ENCODE results near the gene MT4. TPM values are rescaled to one million over a fixed set of nuclear protein-coding genes. Genes with fewer than 3 reads are reported as not detected.

The MT4 gene
- total RNA-seq, 1 experiment from 2014 or later, result not detected

DNA sequence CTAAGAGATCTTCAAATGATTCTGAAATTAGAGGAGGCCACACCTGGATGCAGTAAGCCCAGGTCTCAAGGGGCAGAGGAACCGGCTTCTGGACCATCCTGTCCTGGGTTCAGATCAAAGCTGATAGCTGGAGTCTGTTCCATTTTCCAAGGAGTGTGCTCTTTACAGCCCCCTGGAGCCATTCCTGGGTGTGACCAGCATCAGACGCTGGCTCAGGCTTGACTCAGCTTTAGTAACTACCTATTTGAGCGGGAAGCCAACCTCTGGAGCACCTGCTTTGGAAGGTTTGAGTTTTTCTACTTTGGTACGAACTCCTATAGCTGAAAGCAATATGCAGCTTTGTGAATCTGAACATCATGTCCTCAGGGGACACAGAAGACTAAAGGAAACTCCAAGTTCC lies 32.2 kb upstream of the MT4 start (continued):
- TF ChIP-seq, protein P1, sequence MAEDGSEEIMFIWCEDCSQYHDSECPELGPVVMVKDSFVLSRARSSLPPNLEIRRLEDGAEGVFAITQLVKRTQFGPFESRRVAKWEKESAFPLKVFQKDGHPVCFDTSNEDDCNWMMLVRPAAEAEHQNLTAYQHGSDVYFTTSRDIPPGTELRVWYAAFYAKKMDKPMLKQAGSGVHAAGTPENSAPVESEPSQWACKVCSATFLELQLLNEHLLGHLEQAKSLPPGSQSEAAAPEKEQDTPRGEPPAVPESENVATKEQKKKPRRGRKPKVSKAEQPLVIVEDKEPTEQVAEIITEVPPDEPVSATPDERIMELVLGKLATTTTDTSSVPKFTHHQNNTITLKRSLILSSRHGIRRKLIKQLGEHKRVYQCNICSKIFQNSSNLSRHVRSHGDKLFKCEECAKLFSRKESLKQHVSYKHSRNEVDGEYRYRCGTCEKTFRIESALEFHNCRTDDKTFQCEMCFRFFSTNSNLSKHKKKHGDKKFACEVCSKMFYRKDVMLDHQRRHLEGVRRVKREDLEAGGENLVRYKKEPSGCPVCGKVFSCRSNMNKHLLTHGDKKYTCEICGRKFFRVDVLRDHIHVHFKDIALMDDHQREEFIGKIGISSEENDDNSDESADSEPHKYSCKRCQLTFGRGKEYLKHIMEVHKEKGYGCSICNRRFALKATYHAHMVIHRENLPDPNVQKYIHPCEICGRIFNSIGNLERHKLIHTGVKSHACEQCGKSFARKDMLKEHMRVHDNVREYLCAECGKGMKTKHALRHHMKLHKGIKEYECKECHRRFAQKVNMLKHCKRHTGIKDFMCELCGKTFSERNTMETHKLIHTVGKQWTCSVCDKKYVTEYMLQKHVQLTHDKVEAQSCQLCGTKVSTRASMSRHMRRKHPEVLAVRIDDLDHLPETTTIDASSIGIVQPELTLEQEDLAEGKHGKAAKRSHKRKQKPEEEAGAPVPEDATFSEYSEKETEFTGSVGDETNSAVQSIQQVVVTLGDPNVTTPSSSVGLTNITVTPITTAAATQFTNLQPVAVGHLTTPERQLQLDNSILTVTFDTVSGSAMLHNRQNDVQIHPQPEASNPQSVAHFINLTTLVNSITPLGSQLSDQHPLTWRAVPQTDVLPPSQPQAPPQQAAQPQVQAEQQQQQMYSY (CRISPR knock-in tag; IDR thresholded peaks at IDR 0.05), result no peak
- no peak for TF ChIP-seq ZNF121 (CRISPR knock-in tag; IDR thresholded peaks at IDR 0.05)
- no peak for TF ChIP-seq CBFB (CRISPR knock-in tag; IDR thresholded peaks at IDR 0.05; ENCODE audit: low read depth)
- TF ChIP-seq, protein P2, sequence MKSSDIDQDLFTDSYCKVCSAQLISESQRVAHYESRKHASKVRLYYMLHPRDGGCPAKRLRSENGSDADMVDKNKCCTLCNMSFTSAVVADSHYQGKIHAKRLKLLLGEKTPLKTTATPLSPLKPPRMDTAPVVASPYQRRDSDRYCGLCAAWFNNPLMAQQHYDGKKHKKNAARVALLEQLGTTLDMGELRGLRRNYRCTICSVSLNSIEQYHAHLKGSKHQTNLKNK (CRISPR knock-in tag; IDR thresholded peaks at IDR 0.05), result no peak
- TF ChIP-seq, protein P3, sequence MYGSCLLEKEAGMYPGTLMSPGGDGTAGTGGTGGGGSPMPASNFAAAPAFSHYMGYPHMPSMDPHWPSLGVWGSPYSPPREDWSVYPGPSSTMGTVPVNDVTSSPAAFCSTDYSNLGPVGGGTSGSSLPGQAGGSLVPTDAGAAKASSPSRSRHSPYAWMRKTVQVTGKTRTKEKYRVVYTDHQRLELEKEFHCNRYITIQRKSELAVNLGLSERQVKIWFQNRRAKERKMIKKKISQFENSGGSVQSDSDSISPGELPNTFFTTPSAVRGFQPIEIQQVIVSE (CRISPR knock-in tag; IDR thresholded peaks at IDR 0.05; ENCODE audit: borderline replicate concordance), result no peak

DNA sequence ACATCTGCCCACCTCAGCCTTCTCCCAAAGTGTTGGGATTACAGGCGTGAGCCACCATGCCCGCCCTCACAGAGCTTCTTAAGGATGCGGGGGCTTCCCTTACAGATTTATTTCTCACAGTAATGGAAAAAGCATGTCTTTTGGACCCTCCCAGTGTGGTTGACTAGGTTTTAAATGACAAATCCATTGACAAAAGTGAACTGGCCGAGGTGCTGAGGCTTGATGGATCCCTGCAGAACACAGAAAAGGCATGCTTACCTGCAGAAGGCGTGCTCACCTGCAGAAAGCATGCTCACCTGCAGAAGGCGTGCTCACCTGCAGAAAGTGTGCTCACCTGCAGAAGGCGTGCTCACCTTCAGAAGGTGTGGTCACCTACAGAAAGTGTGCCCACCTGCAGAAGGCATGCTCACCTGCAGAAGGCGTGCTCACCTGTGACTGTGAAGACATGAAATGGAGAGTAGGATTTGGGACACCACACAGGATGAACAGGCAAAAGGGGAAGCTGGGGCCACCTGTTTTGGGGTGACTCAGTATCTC lies 30.0 kb upstream of the MT4 start:
- Mint-ChIP-seq H3K27ac (no peak overlapping the region), H3K4me1 (no peaks in the 10 kb centered on the region), H3K4me3 (no peak overlapping the region), H3K9me3 (no peaks in the 10 kb centered on the region), H3K27me3 (ENCODE audit: low read depth) (peaks cover 20% of the 10 kb centered on the region), H3K36me3 (no peaks in the 10 kb centered on the region)
- TF ChIP-seq, protein P4, sequence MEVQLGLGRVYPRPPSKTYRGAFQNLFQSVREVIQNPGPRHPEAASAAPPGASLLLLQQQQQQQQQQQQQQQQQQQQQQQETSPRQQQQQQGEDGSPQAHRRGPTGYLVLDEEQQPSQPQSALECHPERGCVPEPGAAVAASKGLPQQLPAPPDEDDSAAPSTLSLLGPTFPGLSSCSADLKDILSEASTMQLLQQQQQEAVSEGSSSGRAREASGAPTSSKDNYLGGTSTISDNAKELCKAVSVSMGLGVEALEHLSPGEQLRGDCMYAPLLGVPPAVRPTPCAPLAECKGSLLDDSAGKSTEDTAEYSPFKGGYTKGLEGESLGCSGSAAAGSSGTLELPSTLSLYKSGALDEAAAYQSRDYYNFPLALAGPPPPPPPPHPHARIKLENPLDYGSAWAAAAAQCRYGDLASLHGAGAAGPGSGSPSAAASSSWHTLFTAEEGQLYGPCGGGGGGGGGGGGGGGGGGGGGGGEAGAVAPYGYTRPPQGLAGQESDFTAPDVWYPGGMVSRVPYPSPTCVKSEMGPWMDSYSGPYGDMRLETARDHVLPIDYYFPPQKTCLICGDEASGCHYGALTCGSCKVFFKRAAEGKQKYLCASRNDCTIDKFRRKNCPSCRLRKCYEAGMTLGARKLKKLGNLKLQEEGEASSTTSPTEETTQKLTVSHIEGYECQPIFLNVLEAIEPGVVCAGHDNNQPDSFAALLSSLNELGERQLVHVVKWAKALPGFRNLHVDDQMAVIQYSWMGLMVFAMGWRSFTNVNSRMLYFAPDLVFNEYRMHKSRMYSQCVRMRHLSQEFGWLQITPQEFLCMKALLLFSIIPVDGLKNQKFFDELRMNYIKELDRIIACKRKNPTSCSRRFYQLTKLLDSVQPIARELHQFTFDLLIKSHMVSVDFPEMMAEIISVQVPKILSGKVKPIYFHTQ (CRISPR knock-in tag; IDR thresholded peaks at IDR 0.05), result no peak
- TF ChIP-seq NFE2L1 (CRISPR knock-in tag; IDR thresholded peaks at IDR 0.05) (no peak), GRHL2 (CRISPR knock-in tag; IDR thresholded peaks at IDR 0.05; ENCODE audit: insufficient replicate concordance, severe bottlenecking) (no peak), SP1 (CRISPR knock-in tag; conservative IDR thresholded peaks at IDR 0.05) (no peak), SMAD4 (CRISPR knock-in tag; IDR thresholded peaks at IDR 0.05) (no peak), TCF7 (CRISPR knock-in tag; IDR thresholded peaks at IDR 0.05; ENCODE audit: low read depth) (no peak), NR1H2 (CRISPR knock-in tag; IDR thresholded peaks at IDR 0.05) (no peak), NR3C1 (CRISPR knock-in tag; conservative IDR thresholded peaks at IDR 0.05; ENCODE audit: low read depth) (no peak), SOX15 (CRISPR knock-in tag; IDR thresholded peaks at IDR 0.05) (no peak), ZNF423 (CRISPR knock-in tag; IDR thresholded peaks at IDR 0.05) (no peak), ZNF396 (CRISPR knock-in tag; IDR thresholded peaks at IDR 0.05; ENCODE audit: borderline replicate concordance) (no peak), KAT7 (CRISPR knock-in tag; IDR thresholded peaks at IDR 0.05; ENCODE audit: borderline replicate concordance) (no peak), FOXK1 (CRISPR knock-in tag; IDR thresholded peaks at IDR 0.05) (no peak), TEAD4 (CRISPR knock-in tag; IDR thresholded peaks at IDR 0.05) (no peak), HMGA2 (CRISPR knock-in tag; IDR thresholded peaks at IDR 0.05) (no peak), ZNF671 (CRISPR knock-in tag; IDR thresholded peaks at IDR 0.05) (no peak)
- TF ChIP-seq, protein P5, sequence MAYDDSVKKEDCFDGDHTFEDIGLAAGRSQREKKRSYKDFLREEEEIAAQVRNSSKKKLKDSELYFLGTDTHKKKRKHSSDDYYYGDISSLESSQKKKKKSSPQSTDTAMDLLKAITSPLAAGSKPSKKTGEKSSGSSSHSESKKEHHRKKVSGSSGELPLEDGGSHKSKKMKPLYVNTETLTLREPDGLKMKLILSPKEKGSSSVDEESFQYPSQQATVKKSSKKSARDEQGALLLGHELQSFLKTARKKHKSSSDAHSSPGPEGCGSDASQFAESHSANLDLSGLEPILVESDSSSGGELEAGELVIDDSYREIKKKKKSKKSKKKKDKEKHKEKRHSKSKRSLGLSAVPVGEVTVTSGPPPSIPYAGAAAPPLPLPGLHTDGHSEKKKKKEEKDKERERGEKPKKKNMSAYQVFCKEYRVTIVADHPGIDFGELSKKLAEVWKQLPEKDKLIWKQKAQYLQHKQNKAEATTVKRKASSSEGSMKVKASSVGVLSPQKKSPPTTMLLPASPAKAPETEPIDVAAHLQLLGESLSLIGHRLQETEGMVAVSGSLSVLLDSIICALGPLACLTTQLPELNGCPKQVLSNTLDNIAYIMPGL (CRISPR knock-in tag; IDR thresholded peaks at IDR 0.05), result no peak
- TF ChIP-seq, protein P6, sequence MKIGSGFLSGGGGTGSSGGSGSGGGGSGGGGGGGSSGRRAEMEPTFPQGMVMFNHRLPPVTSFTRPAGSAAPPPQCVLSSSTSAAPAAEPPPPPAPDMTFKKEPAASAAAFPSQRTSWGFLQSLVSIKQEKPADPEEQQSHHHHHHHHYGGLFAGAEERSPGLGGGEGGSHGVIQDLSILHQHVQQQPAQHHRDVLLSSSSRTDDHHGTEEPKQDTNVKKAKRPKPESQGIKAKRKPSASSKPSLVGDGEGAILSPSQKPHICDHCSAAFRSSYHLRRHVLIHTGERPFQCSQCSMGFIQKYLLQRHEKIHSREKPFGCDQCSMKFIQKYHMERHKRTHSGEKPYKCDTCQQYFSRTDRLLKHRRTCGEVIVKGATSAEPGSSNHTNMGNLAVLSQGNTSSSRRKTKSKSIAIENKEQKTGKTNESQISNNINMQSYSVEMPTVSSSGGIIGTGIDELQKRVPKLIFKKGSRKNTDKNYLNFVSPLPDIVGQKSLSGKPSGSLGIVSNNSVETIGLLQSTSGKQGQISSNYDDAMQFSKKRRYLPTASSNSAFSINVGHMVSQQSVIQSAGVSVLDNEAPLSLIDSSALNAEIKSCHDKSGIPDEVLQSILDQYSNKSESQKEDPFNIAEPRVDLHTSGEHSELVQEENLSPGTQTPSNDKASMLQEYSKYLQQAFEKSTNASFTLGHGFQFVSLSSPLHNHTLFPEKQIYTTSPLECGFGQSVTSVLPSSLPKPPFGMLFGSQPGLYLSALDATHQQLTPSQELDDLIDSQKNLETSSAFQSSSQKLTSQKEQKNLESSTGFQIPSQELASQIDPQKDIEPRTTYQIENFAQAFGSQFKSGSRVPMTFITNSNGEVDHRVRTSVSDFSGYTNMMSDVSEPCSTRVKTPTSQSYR (CRISPR knock-in tag; IDR thresholded peaks at IDR 0.05), result no peak
- TF ChIP-seq, protein P7, sequence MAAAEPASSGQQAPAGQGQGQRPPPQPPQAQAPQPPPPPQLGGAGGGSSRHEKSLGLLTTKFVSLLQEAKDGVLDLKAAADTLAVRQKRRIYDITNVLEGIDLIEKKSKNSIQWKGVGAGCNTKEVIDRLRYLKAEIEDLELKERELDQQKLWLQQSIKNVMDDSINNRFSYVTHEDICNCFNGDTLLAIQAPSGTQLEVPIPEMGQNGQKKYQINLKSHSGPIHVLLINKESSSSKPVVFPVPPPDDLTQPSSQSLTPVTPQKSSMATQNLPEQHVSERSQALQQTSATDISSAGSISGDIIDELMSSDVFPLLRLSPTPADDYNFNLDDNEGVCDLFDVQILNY (CRISPR knock-in tag; IDR thresholded peaks at IDR 0.05), result no peak
- POLR2A ChIA-PET, result no interaction called here
- DNase-seq (ENCODE audit: low spot score), result no peak
- CTCF ChIA-PET, result interaction anchor here (1.6 to 2.0 kb wide), 2 partner anchors 12 to 167 kb away, joined by 5 to 6 read pairs; no protein-coding TSS in a partner anchor
- ATAC-seq, result 0 out of 2 replicates have a peak, but pooled peaks have one; percentile 21

Data from WTC11 (cell line).